Body of pancreas (tissue), 4 donors: ENCODE data around the gene HLF. TPM values are rescaled to one million over a fixed set of nuclear protein-coding genes. Genes with fewer than 3 reads are reported as not detected.

Source experiments
- ATAC-seq: fragments of 150-250 bp; one replicate; pipeline ENCODE4 v1.9.1; 2016
- DNase-seq, 4 donors: peaks; one replicate each; pipeline ENCODE4 v3.0.0-alpha.2; 2019
- H3K27ac ChIP-seq, 4 donors: fragments of 200-600 bp; sonication (generic); 1 replicate in 3 of 4; 2 replicates in 1 of 4; pipeline versions ENCODE4 v1.5.1 to v1.6.1; 2016 to 2019; ENCODE audit warnings: mild to moderate bottlenecking in 1 of 4, mixed read lengths in 1 of 4, moderate library complexity in 1 of 4
- H3K27me3 ChIP-seq, 2 donors: fragments of 200-600 bp; sonication (generic); one replicate each; pipeline ENCODE4 v1.6.0; 2016; ENCODE audit warnings: mild to moderate bottlenecking in 1 of 2
- H3K36me3 ChIP-seq, 2 donors: fragments of 200-600 bp; sonication (generic); replicated peaks in 1 of 2; 2 replicates each; pipeline ENCODE4 v1.5.1; 2016; ENCODE audit warnings: low read depth in 2 of 2; ENCODE audit not compliant: insufficient read depth in 1 of 2
- H3K4me1 ChIP-seq: fragments of 200-600 bp; sonication (generic); one replicate; pipeline ENCODE4 v1.6.0; 2016
- H3K4me3 ChIP-seq, 2 donors: fragments of 200-600 bp; sonication (generic); 1 replicate in 1 of 2; 2 replicates in 1 of 2; pipeline ENCODE4 v1.5.1; 2016 to 2019
- H3K9me3 ChIP-seq, 3 donors: fragments of 200-600 bp; sonication (generic); 1 replicate in 2 of 3; 2 replicates in 1 of 3; pipeline ENCODE4 v1.5.1; 2016
- POLR2A ChIP-seq, 3 donors: fragments of 450-650 bp; IDR thresholded peaks; one replicate each; pipeline ENCODE4 v1.6.1; 2016; ENCODE audit warnings: antibody characterized with exemption in 3 of 3, mild to moderate bottlenecking in 2 of 3
- WGBS, 2 donors: methylation state at CpG; one replicate each; pipeline ENCODE4 v1.1.5; 2017; 5-methylcytosine and 5-hydroxymethylcytosine counted together
- intact Hi-C: fragments of 100-400 bp; cut with DNase I; formaldehyde crosslinking; loops from one replicate; pipeline ENCODE4 v1.15.1; 2023
- total RNA-seq, 2 donors: library from RNA; depleted of rRNA; stranded (reverse); fragments of >200 nt; gene quantifications; one replicate each; pipeline ENCODE4 v1.1.0, GENCODE V29; 2016
- TF ChIP-seq, protein P1 (sequence below), 7 experiments: fragments of 450-650 bp in 4 of 7; fragments of 200-600 bp in 3 of 7; sonication (generic) in 3 of 7; IDR thresholded peaks; one replicate each; pipeline ENCODE4 v1.5.1; 2016 to 2019; ENCODE audit warnings: antibody characterized with exemption in 7 of 7

Gene HLF
- total RNA-seq, 2 donors from 2014 or later = 4.2 to 4.9 TPM

- intact Hi-C loops = no loop called here
- no peak overlapping the region for H3K27ac ChIP-seq
- H3K4me1 ChIP-seq = no peaks in the 10 kb centered on the region
- no peak for TF ChIP-seq POLR2A (IDR thresholded peaks at IDR 0.05)
- TF ChIP-seq, protein P1, sequence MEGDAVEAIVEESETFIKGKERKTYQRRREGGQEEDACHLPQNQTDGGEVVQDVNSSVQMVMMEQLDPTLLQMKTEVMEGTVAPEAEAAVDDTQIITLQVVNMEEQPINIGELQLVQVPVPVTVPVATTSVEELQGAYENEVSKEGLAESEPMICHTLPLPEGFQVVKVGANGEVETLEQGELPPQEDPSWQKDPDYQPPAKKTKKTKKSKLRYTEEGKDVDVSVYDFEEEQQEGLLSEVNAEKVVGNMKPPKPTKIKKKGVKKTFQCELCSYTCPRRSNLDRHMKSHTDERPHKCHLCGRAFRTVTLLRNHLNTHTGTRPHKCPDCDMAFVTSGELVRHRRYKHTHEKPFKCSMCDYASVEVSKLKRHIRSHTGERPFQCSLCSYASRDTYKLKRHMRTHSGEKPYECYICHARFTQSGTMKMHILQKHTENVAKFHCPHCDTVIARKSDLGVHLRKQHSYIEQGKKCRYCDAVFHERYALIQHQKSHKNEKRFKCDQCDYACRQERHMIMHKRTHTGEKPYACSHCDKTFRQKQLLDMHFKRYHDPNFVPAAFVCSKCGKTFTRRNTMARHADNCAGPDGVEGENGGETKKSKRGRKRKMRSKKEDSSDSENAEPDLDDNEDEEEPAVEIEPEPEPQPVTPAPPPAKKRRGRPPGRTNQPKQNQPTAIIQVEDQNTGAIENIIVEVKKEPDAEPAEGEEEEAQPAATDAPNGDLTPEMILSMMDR (IDR thresholded peaks at IDR 0.05) = no peak
- H3K27me3 ChIP-seq = no peaks in the 10 kb centered on the region
- no peaks in the 10 kb centered on the region for H3K9me3 ChIP-seq
- no peak overlapping the region for H3K4me3 ChIP-seq
- no peak for DNase-seq
- WGBS, 2 donors = 59 to 61% methylated on average over 6 of the region's 6 CpGs
- H3K36me3 ChIP-seq = no peaks in the 10 kb centered on the region
- ATAC-seq = no peak
Measured at GRCh38 chr17:55334881-55335540, 70.3 kb downstream of the HLF start.

DNA sequence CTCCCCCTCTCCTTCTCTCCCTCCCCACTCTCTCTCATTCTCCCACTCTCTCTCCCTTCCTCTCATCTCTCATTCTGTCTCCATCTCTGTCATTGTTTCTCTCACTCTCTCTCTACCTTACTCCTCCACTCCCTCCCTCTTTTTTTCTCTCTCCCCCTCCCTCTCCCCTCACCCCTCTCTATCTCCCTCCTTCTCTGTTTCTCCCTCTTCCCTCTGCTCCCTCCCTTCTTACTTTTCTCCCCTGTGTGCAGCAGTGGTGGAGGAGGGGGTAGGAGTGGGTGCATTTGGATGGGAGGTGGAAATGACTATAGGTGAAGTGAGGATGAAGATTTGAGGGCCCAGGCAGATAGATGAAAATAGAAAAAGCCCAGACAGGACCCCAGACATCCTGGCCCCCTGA lies 70.9 kb downstream of the HLF start:
- Histone ChIP-seq H3K9me3 (no peaks in the 10 kb centered on the region), H3K4me1 (no peaks in the 10 kb centered on the region), H3K36me3 (no peaks in the 10 kb centered on the region), H3K27ac (no peak overlapping the region), H3K4me3 (no peak overlapping the region), H3K27me3 (no peaks in the 10 kb centered on the region)
- DNase-seq (no peak), ATAC-seq (no peak)
- TF ChIP-seq POLR2A (IDR thresholded peaks at IDR 0.05) = no peak
- TF ChIP-seq, protein P1 (IDR thresholded peaks at IDR 0.05) = no peak
- intact Hi-C loops = no loop called here

- 94 to 96% methylated on average over 2 of the region's 2 CpGs for WGBS, 2 donors
- intact Hi-C loops = no loop called here
- Histone ChIP-seq H3K4me1 (no peaks in the 10 kb centered on the region), H3K36me3 (no peaks in the 10 kb centered on the region), H3K4me3 (no peak overlapping the region), H3K27me3 (no peaks in the 10 kb centered on the region), H3K9me3 (no peaks in the 10 kb centered on the region), H3K27ac (no peak overlapping the region)
- DNase-seq = no peak
- no peak for ATAC-seq
- TF ChIP-seq, protein P1 (IDR thresholded peaks at IDR 0.05) = no peak
- no peak for TF ChIP-seq POLR2A (IDR thresholded peaks at IDR 0.05)
Measured at GRCh38 chr17:55336426-55336825, 71.7 kb downstream of the HLF start.

DNA sequence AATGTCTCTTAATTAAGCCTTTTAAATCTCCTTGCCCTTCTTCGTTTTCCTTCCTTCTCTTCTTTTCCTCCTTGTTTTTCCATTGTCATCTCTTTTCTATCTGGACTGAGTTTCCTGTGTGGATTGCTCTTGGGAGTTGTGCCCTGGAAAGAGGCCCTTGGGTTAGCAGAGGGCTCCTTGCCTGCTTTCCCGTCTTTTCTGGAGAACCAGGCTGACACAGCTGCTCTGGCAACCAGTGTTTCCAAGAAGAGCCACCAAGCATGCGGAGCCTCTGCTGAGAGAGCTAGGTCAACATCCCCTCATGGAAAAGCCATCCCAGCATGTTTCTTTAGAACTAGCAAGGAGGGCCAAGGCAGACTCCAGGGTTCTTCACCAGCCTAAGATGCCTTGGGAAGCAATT lies 75.4 kb downstream of the HLF start:
- H3K4me1 ChIP-seq = no peaks in the 10 kb centered on the region
- ATAC-seq (no peak), DNase-seq (no peak)
- no peaks in the 10 kb centered on the region for H3K27me3 ChIP-seq
- no peaks in the 10 kb centered on the region for H3K36me3 ChIP-seq
- H3K4me3 ChIP-seq = no peak overlapping the region
- no peaks in the 10 kb centered on the region for H3K9me3 ChIP-seq
- no peak for TF ChIP-seq POLR2A (IDR thresholded peaks at IDR 0.05)
- TF ChIP-seq, protein P1 (IDR thresholded peaks at IDR 0.05) = no peak
- no peak overlapping the region for H3K27ac ChIP-seq
- 72 to 76% methylated on average over 3 of the region's 3 CpGs for WGBS, 2 donors
- intact Hi-C loops = loop anchor here (10.0 kb wide), 1 partner anchor 345 kb away; no protein-coding TSS in a partner anchor

- no peaks in the 10 kb centered on the region for H3K36me3 ChIP-seq
- intact Hi-C loops = loop anchor here (10.0 kb wide), 1 partner anchor 346 kb away; no protein-coding TSS in a partner anchor
- no peaks in the 10 kb centered on the region for H3K4me1 ChIP-seq
- no peak for DNase-seq
- H3K27ac ChIP-seq = no peak overlapping the region
- H3K27me3 ChIP-seq = no peaks in the 10 kb centered on the region
- no peak for ATAC-seq
- H3K4me3 ChIP-seq = no peak overlapping the region
- H3K9me3 ChIP-seq = no peaks in the 10 kb centered on the region
- 80 to 82% methylated on average over 3 of the region's 3 CpGs for WGBS, 2 donors
- TF ChIP-seq, protein P1 (IDR thresholded peaks at IDR 0.05) = no peak
- no peak for TF ChIP-seq POLR2A (IDR thresholded peaks at IDR 0.05)
Measured at GRCh38 chr17:55340686-55341085, 75.9 kb downstream of the HLF start.
